ENCODE data around the gene SPPL3.
"Not testable (repeated sequence)": the region's sequence is repeated elsewhere in the genome, so short reads cannot be mapped to it uniquely, and the experiment has no call there.

SPPL3 gene

DNA sequence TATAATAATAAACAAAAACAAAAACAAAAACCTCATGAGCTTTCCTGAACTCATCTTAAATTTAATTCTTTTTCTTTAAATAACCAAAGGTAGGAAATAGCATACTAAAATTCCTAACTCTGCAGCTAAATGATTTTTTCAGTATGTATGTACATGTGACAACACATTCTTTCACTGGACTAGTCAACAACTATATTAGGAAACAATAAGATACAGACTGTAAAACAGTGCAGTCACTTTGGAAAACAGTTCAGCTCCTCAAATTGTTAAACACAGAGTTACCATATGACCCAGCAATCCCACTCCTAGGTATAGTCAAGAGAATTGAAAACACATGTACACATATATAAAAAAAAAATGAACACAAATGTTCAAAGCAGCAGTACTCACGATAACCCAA is 64.7 kb downstream of the SPPL3 start:
- no peak for DNase-seq

DNA sequence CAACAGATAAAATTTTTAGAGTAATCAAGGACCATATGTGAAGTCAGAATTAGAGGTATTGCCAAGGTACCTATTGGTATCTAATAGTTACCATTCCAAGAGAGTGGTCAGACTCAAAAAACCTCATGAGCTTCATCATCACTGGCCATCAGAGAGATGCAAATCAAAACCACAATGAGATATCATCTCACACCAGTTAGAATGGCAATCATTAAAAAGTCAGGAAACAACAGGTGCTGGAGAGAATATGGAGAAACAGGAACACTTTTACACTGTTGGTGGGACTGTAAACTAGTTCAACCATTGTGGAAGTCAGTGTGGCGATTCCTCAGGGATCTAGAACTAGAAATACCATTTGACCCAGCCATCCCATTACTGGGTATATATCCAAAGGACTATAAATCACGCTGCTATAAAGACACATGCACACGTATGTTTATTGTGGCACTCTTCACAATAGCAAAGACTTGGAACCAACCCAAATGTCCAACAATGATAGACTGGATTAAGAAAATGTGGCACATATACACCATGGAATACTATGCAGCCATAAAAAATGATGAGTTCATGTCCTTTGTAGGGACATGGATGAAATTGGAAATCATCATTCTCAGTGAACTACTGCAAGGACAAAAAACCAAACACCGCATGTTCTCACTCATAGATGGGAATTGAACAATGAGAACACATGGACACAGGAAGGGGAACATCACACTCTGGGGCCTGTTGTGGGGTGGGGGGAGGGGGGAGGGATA is 65.4 kb downstream of the SPPL3 start:
- DNase-seq: not testable (repeated sequence)

DNA sequence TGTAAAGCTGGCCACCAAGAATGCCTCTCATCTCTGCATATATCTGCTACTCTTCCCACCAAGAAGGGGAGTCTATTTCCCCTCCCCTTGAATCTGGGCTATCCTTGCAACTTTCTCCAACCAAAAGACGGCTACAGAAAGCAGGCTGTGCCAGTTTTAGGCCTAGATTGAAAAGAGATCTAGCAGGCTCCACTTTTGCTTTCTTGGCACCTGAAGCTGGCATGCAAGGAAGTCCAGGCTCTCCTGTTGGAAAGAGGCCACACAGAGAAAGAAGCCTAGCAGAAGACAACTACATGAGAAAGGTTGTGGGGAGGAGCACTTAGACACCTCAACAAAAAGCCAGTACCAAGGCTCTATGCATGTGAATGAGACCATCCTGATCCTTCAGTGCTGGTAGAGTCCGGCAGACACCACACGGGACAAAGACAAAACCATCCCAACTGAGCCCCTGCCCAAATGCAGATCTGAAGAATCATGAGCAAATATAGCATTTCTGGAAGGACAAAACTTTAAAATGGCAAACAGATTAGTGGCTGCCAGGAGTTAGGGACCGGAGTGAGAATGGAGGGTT is 68.0 kb downstream of the SPPL3 start:
- no peak for DNase-seq

DNA sequence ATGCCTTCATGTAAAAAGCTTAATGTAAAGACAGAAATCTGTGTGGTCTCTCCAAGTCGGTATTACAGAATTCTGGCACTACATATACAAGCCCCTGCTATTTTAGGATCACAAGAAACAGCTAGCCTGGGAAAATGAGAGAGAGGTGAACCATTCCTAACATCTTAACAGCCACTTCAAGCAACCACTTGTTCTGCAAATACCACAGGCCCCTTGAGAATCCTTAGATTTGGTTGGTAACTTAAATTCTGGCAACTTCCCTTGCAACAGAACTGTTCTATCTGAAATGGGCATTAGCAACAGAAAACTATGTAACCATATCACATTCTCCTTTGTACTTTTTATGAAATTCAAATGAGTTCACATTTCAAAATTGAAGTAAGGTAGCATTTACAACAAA is 68.5 kb downstream of the SPPL3 start:
- no peak for DNase-seq

DNA sequence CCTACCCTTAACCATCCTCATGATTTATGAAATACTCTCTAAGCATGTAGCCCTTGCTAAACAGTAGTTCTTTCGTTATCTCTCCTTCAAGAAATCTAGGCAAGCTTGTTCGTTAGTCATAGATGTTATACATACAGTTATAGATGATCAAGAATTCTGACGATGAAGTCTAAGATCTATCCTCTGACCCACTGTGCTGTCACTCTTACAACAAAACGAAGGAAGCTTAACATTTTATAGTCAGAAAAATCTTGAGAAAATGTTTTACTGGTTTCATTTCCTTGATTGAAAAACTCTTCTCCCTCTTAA is 68.9 kb downstream of the SPPL3 start:
- no peak for DNase-seq

DNA sequence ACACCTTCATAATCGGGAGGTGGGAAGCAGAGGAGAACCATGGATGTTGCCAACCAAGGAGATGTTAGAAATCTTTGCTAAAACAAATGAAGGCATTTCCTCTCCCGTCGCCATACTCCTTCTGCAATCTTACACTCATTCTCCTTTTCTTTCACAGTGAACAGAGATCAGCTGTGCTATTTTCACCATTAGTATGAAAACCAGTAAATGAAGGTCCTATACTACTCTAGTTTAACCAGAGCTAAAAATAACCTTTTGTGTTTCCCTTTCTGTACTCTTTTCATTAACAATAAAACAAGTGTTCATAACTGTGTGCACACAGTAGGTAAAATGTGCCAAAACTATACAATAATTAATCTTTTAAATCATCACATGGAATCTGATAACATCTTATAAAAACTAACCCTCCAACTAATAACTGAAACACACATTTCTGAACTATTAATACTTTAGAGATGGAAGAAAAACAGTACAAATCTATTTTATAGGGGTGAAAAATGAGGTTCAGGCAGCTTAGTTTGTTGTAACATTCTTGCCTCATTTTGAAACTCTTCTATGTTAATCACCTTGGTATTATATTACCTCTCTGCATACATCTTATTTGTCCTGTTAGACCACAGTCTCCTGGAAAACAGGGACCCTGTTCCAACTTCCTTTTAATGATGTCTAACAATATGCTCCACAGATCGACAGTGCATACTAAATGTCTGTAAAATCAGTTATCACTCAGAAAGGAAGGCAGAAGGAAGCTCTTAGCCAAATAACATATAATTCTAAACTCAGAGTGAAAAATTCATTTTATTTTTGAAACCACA is 69.5 kb downstream of the SPPL3 start:
- no peak for DNase-seq

DNA sequence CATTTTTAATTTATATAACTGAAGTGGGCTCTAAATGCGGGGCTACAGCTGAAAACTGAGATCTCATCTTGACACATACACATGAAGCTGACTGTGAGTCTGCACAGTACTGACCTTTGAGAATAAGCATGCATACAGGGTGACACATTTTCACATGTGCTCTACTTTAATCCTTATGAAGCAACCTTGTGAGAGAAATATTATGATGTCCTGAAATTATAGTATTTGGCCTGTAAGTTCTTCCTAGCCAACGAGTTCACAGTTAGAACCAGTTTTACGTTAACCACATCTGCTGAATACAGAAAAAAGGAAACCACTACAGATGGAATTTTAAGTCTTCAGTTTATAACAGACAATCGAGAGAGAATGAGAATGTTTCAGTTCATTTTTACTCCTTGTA is 70.3 kb downstream of the SPPL3 start:
- no peak for DNase-seq

DNA sequence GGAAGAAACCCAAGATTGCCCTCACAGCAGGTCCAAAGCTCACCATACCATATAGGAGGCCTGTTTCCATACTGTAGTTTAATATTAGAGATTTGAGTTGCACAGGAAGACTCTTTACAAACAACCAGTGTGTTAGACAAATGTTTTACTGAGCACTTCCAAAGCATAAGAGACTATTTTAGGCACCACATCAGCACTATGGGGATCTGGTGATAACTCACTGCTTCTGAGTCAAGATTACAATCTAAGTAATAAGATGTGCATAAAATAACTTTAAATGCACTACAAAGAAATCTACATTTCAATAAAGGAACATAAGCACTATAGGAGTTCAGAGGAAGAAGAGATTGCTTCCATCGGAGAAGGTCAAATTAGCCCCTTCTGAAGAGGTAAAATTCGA is 71.4 kb downstream of the SPPL3 start:
- DNase-seq: no peak

DNA sequence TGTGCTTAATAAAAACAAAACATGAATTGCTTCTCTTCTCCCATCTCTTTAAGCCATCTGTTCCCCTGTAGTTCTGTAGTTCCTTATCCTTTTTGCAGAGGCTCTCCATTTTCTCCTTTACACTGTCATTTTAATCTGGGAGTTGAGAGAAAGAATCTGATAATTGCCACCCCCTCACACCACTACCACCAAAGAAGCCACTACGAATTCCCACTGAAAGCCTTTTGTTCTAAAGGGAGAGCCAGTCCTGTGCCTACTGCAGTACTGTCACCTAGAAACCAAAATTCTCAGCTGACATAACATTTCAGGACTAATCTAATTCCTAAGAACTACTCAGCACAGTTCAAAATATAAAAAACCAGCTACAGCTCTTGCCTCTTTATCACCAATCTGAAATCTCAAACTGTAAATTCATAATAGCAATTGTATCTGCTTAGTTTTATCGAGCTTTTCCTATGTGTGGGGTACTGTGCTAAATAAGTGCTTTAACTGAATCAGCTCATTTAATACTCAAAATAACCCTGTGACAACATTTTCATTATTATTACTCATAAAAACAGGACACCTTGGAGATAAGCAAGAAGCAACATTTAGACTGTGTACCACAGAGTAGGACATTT is 72.4 kb downstream of the SPPL3 start:
- DNase-seq: no peak

DNA sequence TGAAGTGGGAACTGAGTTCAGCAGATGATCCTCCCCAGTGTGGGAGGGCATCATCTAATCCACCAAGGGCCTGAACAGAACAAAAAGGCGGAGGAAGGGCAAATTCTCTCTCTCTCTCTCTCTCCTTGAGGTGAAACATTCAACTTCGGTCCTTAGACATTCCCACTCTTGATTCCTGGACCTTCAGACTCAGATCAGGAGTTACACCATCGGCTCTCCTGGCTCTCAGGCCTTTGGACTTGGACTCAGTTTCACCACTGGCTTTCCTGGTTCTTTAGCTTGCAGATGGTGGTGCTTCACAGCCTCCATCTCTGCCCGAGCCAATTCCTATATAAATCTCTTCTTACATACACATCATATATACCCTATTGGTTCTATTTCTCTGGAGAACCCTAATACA is 73.2 kb downstream of the SPPL3 start:
- no peak for DNase-seq

DNA sequence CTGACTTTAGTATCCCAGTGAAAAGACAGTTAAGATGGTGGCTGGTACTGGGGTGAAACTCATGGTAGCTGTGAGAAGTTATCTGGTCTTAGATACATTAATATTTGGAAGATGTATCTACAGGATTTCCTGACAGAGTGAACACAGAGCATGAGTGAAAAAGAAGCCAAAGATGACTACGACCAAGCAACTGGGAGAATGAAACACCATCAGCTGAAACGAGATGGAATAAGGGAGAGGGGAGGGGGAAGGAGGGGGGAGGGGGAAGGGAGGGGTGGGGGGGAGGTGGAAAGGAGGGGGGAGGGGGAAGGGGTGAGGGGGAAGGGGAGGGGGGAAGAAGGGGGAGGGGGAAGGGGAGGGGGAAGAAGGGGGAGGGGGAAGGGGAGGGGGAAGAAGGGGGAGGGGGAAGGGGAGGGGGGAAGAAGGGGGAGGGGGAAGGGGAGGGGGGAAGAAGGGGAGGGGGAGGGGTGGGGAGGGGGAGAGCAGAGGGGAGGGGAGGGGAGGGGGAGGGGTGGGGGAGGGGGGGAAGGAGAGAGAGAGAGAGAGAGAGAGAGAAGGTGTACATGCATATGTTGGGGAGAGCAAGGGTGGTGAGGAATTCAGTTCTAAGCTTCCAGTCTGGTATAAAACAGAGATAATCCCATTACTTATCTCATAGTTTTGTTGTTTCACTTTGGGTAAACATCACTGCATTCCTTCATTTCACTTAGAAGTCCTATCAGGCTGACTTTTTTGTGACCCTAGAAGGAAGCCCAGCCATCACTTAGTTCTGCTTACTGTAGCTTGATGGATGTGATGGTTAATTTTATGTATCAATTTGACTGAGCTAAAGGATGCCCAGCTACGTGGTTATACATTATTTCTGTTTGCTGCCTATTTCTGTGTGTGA is 73.9 kb downstream of the SPPL3 start:
- peak in 1 of 2 experiments; percentile 20 for DNase-seq

DNA sequence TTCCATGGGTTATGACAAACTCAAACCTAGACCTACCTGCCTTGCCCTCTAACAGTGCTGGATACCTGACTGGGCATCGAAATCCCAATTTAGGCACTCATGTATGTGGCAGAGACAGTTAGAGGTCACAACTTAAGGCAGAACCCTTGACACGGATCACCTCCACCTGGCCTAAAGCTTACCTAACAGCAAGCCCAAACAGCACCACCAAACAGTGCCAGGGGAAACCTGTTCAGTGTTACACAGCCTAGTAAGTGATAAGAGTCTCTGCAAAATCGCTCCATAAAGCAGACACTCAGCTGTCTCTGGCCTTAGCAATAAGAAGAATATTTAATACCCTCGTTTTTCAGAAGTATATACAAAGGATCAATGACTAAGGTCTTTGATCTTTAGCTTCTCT is 77.8 kb downstream of the SPPL3 start:
- DNase-seq: no peak

DNA sequence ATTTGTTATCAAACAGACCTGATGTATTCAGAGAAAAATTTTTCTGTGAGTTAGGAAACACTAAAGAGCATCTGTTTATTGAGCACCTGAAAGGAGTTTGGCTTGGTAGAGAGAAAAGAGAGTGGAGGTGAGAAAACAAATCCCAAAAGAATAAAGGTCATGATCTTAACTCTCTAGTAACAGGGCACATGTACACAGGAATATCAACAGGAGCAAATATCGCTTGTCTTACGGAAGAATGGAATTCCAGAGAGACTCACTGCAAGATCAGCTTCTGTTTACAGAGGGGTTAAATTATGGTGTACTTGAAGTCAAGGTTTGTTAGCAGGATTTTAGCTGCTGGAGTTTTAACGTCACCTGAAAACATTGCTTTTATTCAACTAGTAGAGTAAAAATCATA is 78.8 kb downstream of the SPPL3 start:
- DNase-seq: no peak

DNA sequence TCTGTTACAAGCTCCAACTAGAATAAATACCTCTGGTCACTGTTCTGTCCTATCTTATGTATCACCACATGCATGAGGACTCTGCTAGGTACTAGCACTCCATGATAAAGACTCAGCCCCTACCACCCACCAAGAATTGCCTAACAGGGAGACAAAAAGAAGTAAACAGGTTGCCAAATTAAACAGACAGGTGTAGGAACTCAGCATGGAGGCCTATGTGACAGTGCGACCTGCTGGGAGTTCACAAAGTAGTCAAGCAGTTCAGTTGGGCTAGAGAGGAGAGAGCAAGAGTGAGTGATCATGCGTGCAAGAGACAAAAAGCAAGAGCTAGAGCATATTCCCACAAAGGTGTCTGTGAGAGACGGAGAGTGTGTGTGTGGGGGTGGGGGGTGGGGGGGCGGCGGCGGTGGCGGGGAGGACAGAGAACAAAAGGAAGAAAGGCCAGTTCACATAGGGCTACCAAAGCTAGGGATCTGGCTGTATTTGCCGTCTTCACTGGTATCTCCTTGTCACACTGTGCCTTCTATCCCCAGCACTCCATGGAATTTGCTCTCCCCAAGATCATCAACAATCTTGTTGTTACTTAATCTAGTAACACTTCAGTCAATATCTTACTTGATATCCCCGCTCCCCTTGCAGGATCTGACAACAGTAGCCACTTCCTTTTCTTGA is 81.2 kb downstream of the SPPL3 start:
- DNase-seq: no peak

DNA sequence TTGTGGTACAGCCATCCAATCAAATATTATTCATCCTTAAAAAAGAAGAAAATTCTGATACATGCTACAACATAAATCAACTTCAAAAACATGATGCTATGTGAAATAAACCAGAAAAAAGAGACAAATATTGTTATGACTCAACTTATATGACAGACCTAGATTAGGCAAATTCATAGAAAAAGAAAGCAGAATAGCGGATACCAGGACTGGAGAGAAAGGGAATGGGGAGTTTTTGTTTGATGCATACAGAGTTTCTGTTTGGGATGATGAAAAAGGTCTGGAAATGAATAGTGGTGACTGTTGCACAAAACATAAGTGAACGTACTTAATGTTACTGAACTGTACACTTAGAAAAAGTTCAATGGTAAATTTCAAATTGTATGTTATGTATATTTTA is 82.3 kb downstream of the SPPL3 start:
- no peak for DNase-seq

DNA sequence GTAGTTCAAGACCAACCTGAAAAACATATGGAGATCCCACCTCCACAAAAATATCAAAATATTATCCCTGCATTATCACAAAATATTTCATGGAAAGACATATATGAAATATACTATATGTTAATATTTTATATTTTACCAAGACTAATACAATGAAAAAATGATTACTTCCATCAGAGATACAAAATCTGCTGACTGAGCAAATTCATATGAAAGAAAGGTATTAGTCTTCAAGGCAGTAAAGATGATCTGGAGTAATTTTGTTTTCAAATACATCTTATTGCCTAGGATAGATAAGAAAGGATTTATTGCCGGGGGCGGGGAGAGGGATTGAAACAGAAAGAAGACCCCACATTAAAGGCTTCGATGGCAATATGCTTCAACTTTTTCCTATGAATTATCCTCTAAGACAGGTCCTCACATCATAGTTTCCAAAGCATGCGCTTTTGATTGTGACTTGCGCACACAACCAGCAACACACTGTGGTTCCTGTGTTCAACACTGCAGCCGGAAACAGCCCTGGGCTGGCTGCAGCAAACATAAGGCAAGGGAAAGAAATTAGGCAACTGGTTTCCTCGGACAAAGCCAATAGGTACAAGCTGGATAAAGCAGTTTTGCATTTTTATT is 83.2 kb downstream of the SPPL3 start:
- no peak for DNase-seq

DNA sequence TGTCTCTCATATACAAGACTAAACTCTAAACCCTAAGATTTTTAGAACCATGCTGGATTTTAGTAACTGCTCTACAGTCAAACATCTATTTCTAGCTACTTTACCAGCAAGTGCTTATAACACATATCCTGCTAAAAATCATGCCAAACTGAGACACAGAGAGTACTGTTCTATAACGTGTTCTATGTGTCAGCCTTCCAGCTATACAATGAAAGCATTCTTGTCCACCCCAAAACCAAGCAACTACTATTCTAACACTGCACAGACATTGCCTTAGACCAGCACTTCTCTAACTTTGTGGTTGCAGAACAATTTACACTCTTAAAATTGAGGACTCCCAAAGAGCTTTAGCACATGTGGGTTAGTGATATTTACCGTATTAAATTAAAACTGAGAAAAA is 85.7 kb downstream of the SPPL3 start:
- no peak for DNase-seq

DNA sequence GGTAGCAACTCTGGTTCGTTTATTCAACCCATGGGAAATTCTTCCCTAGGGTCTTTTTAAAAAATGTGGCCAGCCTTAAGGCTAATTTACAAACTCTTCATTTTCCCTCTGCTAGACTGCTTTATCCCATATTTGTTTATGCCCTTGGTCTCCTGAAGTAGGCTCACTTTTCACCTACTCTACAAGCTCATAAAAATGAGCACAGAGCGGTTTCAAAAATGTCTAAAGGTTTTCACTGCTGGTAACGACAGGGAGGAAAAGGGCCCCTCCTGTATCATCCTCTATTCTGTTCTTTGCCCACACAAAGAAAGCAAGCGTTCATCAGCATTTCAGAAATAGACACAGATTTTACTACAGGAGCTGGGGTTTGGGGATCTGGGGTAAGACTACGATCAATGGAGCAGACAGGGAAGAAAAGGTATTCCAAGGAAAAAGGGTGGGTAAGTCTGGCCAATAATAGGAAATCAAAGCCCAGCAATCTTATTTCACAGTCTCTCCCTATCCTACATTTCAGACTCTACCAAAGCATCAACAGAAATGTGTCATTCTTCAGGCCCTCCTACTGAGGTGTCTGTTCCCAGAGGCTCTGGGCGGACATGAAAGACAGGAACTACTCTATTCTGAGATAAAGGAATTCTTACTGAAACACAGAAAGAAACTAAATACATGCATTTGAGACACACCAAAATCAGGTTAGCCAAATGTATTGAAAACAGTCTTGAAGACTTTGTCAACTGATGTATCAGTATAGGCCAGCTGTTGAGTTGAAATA is 86.4 kb downstream of the SPPL3 start:
- no peak for DNase-seq

DNA sequence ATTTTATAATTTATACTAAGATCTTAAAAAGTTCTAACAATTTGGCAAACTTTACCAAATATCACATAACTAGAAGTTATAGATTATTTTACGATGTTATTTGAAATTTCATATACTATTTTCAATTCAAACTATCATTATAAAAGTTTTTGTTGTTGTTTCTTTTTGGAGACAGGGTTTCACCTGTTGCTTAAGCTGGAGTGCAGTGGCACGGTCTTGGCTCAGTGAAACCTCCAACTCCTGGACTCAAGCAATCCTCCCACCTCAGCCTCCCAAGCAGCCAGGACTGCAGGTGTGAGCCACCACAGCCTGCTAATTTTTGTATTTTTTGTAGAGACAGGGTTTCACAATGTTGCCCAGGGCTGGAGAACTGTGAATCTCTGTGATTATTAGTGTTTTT is 87.8 kb downstream of the SPPL3 start:
- no peak for DNase-seq

DNA sequence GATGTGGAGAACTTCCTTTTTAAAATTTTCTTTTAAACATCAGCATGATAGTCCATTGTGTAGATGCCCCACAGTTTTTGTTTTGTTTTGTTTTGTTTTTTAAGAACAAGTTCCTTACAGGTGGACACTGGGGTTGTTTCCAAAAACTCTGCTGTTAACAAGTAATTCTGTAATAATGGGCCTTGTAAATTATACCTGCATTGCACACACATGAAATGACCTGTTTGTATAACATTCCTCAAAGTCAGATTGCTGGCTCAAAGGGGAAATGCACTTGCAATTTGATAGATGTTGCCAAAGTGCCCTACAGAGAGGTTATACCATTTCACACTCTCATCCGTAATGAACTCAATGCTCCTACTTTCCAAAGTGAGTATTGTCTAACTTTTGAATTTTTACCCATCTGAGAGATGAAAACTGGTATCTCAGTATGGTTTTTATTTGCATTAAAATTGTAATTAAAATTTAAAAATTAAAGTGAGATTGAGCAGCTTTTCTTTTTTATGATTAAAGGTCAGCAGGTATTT is 89.2 kb downstream of the SPPL3 start:
- DNase-seq: no peak

Measured in SW 1271 (cell line).